Testis (tissue), 2 donors: ENCODE measurements around the gene RAB34.

Source experiments
- POLR2A ChIP-seq: fragments of 450-650 bp; IDR thresholded peaks from one replicate; pipeline ENCODE4 v1.6.1; 2017; ENCODE audit warnings: antibody characterized with exemption, mild to moderate bottlenecking, moderate library complexity
- TF ChIP-seq, protein P1 (sequence below), 3 experiments: fragments of 450-650 bp in 2 of 3; fragments of 200-600 bp in 1 of 3; sonication (generic) in 1 of 3; IDR thresholded peaks; one replicate each; pipeline ENCODE4 v1.5.1; 2016 to 2019; ENCODE audit warnings: antibody characterized with exemption in 3 of 3, mild to moderate bottlenecking in 2 of 3, moderate library complexity in 1 of 3

DNA sequence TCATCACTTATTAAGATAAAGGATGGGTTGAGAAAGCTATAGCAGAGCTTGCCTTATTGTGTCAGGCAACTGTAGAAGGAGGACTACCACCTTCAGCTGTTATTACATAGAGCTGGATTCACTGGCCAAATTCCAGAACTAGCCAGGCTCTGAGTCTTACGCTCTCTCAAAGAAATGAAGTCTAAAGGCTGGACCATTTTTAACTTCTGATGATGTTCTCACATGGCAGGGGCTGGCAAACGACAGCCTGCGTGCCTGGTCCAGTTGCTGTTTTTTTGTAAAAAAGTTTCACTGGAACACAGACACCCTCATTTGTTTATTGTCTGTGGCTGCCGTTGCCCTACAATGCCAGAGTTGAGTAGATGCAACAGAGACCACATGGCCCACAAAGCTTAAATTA lies 47.4 kb upstream of the RAB34 start:
- TF ChIP-seq, protein P1, sequence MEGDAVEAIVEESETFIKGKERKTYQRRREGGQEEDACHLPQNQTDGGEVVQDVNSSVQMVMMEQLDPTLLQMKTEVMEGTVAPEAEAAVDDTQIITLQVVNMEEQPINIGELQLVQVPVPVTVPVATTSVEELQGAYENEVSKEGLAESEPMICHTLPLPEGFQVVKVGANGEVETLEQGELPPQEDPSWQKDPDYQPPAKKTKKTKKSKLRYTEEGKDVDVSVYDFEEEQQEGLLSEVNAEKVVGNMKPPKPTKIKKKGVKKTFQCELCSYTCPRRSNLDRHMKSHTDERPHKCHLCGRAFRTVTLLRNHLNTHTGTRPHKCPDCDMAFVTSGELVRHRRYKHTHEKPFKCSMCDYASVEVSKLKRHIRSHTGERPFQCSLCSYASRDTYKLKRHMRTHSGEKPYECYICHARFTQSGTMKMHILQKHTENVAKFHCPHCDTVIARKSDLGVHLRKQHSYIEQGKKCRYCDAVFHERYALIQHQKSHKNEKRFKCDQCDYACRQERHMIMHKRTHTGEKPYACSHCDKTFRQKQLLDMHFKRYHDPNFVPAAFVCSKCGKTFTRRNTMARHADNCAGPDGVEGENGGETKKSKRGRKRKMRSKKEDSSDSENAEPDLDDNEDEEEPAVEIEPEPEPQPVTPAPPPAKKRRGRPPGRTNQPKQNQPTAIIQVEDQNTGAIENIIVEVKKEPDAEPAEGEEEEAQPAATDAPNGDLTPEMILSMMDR (IDR thresholded peaks at IDR 0.05) = no peak
- TF ChIP-seq POLR2A = no peak
